Erythroblast (primary cell): Measurements from ENCODE around the gene TK1.

Experiments used
- GATA1 ChIP-seq: IDR thresholded peaks from 2 replicates; pipeline ENCODE4 v1.6.1; 2011; ENCODE audit warnings: low read depth, mild to moderate bottlenecking, control low read depth, low read length, moderate library complexity
- POLR2A ChIP-seq: IDR thresholded peaks from 2 replicates; pipeline ENCODE4 v1.6.1; 2011; ENCODE audit warnings: mild to moderate bottlenecking, low read length

DNA sequence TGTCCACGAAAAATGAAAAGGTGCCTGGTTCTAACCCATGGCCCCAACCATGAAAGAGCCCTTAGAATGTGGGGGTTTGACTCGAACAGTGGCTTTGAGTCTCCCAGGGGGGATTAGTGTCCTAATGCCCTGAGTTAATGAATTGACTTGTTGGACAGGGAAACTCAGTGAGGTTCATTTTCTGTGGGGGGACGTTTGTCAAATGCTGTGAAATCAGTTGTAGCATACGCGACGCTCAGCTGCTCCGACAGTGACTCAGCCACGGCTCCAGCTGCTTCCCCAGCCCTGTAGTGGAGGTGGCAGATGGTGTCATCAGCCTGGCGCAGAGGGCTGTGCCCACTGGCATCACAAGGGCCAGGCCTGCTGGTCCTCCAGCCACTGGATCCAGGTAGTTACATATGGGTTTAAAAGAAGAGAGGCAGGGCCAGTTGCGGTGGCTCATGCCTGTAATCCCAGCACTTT lies 40.6 kb upstream of the TK1 start:
- TF ChIP-seq POLR2A: no peak
- no peak for TF ChIP-seq GATA1
